ENCODE results near the gene ZP1.
"Not testable (repeated sequence)": the region's sequence is repeated elsewhere in the genome, so short reads cannot be mapped to it uniquely, and the experiment has no call there.

The ZP1 gene

DNA sequence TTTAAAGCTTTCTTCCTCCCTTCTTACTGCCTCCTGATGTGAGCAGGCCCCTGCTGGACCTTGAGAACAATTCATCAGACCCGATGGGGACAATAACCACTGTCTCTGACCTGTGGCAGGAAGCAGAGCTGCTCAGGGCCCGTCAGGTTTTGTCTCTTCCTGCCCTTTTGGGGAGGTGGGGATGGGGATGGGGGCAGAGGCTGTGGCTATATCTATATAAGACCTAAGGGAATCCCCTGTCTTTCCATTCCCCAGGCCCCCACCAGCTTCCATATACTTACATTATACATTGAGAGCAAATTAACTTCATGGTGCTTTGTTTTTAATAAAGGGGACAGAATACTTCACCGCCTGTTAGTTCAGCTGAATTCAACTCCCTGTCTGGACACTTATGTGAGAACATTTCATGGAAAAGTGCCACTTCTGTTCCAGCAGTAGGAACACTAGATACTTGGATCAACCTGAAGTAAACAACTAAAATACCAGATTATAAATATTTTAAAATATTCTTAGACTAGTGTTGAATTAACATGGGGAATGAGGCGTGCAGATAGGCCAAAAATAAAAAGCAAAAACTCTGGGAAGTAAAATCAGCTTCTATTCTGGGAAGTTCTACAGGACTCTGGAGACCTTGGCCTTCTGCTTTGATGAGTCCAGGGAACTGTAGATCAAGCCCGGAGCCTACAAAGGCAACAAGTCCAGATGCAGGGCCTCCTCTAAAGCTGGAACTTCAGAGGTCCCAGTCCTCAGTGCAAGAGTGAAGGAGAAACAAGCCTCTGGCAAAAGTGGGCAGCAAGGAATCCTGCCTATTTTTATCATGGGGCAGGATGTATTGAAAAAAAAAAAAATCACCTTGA is 11.1 kb downstream of the ZP1 start:
- DNase-seq: no peak

DNA sequence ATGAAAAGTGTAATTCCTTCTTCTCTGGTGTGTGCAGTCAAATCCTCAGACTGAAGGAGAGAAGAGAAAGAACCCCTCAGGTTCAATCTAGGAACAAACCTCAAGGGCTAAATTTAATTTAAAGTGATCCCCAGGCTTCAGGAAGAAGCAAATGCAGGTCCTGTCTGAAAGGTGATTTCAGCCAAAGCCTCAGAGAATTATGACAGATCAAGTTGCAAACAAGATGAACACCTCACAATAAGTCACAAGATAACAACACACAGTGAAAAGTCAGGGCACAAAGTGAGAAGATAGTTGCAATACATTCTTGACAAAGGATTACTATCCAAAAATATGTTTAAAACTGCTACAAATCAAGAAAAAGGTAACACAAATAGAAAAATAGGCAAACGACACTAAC is 11.8 kb downstream of the ZP1 start:
- DNase-seq: no peak

- no peak for DNase-seq
Measured at GRCh38 chr11:60879971-60880588, 12.7 kb downstream of the ZP1 start.

GRCh38 chr11:60880643-60881282 is 13.4 kb downstream of the ZP1 start:
- DNase-seq: no peak

GRCh38 chr11:60887556-60887955 is 20.2 kb downstream of the ZP1 start:
- peak; percentile 49 for DNase-seq

GRCh38 chr11:60889869-60890311 is 22.5 kb downstream of the ZP1 start:
- DNase-seq: no peak

DNA sequence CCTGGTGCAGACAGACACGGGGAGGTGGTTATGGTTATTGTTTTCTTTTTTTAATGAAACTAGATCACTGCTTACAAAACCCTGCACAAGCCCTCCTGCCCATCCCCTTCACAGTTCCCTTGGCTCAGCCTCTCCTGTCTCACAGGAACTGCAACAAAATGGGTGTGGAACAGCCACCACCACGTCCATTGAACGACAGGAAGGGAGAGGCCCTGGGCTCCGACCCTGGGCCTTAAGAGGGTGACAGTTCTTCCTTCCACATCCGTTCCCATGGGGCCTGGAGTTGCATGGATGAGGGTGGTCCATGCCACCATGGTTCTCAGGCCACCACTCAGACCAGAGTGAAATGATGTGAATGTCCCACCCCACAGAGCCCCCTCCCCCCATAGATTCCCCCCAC is 23.4 kb downstream of the ZP1 start:
- no peak for DNase-seq

DNA sequence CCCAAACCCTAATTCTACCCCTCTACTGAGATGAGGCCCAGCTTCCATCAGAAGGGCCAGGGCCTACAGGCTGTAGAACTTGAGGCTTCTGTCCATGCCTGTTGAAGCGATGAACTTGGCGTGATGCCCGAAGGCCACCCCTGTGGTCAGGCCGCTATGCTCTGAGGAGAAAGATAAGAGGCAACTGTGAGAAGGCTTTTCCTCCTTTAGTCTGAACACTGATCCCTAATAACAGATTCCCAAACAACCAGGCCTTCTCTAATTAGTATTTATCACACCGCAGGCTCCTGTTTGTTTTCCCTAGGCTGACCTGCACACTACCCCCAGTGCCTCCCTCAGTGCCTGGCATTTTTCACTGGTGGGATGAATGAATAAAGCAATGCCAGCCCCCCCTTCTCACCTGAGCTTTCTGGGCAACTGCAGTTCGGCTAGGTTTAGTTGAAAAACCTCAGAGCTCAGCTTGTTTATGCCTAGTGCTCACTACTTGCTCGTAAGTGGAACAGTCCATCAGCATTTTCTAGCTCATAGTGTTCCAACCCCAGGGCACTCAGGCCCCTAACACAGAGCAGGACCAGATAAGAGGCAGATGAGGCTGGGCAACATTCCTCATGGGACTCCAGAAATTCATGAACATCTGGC is 23.9 kb downstream of the ZP1 start:
- DNase-seq: no peak

DNA sequence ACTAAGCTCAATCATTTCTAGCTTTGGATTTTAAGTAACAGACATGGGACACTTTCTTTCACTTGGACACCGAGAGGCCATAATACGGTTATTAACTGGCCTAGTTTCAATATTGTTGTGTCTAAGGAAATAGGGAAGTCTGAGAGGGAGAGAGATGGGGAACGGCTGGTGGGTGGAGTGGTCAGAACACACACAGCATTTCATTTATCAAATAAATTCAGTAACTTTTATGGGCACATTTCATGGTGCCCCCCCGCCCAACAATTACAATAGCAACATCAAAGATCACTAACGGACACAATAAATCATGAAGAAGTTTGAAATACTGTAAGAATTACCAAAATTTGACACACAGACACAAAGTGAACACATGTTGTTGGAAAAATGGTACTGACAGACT is 28.3 kb downstream of the ZP1 start:
- DNase-seq: no peak

DNA sequence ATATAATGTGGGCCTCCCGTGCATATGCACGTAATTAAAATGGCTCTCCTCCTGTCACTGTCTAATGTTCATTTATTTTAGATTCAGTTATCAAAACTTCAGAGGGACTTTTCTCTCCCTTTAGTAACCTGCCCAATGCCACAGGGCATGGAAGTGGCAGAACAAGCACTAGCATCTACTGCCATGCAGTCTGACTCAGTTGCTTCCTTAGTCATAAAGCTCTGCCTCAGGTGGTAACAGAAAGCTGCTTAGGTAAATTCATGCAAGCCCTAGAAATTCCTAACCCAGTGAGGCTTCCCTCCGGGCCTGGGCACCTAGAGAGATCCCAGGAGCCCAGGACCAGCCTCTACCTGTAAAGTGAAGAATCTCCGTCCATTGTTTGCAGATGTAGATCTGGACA is 30.2 kb downstream of the ZP1 start:
- DNase-seq: no peak

DNA sequence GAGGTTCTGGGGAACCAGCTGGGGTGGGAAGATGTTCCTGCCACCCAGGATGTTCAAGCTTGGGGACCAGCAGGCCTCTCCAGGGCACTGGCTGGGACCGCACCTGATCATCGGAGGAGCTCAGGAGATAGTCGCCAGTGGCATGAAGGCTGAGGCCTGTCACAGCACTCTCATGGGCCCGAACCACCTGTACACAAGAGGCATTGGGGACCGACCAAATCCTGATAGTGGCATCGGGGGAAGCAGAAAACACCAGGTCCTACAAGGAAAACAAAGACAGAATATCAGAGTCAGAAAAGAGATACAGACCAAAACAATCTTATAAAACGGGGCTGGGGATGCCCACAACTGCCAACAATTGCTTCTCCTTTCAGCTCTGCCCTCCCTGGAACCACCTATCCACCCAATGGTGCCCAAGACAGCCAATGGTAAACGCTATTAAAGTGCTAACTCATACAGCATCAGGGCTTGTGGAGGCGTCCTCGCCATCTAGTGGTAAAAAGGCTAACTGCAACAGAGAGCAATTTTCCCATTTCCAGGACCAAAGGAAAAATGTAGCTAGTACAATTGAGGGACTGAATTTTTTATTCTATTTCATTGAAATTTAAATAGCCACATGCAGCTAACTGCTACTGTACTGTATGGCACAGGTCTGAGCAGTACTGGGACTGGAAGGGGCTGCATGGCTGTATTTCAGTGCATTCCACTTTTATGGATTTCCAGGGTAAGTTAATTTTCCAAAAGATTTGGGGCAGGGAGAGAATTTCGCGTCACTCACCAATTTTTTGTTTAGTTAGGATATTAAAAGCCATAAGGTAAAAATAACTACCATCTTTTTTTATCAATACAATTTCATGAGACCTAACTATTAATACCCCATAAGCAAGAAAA is 31.9 kb downstream of the ZP1 start:
- DNase-seq: peak; percentile 40

DNA sequence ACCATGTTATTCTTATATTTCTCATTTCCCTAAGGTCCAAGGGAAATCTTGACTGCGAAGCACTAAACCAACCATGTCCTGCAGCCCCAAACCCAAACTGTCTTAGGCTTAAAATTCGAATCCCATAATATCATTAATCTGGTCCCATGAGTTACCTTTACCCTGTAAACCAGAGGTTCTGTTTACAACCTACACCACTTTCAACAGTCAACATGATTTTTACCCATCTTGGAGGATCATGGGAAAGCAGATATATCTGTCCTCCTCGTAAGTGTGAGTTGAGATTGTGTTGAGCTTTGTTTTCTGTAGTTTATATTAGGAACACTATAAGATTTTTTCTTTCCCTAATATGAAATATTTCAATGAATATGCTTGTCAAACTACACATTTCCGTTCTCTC is 32.6 kb downstream of the ZP1 start:
- no peak for DNase-seq

DNA sequence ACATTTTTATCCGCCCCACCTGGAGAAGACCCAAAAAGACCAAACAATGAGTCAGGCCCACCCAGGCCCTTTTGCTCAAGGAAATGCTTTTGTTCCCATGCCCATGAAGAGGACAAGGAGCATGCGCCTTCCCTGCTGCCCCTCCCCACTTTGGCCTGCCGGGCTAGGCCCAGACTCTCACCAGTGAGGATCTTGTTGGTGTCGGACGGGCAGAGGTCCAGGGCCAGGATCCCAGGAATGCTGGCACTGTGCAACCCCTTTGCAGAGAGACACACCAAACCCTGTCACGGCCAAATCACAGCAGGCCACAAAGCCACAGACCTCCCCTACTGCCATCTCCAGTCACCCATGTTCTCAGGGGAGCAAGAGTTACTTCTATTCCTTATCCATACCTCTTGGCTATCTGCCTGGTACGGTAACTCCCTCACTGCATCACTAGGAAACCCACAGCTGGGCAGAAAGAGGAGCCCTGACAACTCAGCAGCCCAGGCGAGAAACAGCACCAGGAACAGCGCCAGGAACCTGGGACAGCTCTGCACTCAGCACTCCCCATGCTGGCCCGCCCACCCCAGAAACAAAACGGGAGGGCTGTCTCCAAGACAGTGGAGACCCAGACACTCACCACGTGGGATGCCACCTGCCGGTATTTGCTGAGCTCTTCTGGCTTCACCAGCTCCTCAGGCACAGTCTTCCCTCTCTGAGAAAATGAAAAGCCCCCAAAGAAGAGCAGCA is 33.5 kb downstream of the ZP1 start:
- DNase-seq: no peak

GRCh38 chr11:60902625-60903024 is 35.3 kb downstream of the ZP1 start:
- DNase-seq: no peak

GRCh38 chr11:60905047-60905446 is 37.7 kb downstream of the ZP1 start:
- no peak for DNase-seq

DNA sequence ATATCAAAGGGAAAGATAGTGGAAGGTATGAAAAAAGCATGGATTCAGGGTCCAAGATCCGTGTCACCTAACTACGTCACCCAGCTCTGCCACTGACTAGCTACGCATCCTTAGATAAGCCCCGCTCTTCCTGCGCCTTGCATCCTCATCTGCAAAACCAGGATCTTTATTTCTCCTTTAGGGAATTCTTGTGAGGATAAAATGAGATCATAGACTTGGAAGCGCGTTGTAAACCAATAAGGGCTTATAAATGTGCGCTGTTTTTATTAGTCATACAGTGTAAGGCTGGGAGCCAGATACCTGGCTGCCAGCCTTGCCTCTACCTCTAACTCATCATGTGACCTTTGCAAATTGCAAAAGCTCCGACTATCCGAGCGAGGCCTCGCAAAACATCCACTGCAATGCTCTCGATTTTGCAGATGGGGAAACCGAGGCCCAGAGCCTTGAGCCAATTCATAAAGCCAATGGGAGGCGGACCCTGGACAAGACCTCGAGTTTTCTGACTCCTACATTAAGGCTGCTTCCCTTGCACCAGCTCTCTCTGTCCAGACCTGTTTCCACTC is 38.3 kb downstream of the ZP1 start:
- no peak for DNase-seq

DNA sequence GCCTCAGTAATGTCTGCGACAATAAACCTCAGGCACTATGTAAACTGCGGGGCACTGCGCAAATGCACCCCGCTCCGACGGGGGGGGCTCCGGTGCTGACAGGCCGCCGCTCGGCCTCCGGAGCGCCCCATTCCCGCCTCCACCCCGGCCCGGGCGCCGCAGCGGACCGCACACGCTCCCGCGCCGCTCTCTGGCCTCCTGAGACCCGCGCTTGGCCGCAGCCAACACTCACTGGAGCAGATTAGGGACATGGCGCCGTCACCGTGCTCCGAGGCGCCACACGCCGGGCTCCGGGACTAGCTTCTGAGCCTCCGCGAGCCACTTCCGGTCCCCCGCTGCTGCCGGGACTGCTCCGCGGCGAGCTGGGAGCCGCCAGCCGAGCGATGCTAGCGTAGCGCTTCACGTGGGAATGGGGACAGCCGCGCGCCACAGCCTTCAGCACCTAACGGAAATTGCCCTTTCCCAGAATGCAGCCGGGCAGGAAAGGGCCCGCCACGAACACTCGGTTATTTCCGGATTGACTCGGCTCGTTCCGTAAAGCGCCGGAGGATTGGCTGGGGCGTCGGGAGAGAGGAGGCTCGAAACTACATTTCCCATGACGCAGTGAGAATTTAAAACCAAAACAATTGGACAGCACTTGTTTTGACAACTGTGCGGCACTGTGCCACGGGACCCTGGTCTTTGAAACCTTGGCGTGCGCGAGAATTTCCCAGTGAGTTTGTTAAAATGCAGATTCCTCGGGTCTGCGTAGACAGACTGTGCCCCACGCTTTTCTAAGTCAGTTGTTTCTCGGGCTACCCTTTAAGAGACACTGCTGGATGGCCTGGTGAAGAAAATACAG is 39.0 kb downstream of the ZP1 start, which contains the start of gene PRPF19:
TSS of gene PRPF19 (minus strand) at position 454 of the 841 bp plus-strand sequence. CDS start at position 251, 203 bp downstream.
- peak; percentile 94 for DNase-seq

DNA sequence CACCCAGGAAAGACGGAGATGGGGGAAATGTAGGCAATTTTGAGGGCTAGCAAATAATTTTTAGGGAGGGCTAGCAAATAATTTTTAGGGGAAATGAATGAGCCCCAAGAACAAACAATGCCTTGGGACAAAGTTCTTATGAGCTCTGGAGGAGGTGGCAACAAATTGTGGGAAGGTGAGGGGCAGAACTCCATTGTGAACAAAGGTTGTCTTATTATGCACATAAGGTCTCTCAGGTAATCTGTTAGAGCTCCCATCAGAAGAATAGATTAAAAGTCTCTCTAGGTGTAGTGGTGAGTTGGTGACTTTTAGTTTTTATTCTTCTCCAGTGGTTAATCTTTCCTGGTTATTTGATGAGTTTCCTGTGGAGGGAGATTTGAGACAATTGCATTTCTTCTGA is 41.5 kb downstream of the ZP1 start:
- DNase-seq: no peak

- not testable (repeated sequence) for DNase-seq
Measured at GRCh38 chr11:60909680-60910280, 42.4 kb downstream of the ZP1 start.

DNA sequence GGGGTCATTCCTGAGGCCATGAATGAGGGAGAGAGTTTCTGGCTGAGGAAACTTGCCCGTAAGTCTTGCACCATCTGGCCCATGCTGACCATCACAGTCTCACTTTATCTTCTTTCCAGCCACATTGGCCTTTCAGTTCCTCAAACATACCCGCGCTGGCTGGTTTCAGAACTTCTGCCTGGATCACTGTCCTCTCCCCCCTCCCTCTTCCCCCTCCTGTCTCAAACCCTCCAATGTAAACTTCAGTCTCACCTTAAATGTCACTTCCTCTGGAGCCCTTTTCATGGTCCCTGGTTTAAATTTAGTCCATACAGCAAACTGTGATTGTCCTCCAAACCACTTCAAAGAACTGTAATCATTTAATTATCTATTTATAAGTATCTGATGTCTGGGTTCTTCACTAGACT is 42.9 kb downstream of the ZP1 start:
- DNase-seq: no peak

Data from GDM1 (cell line).